ENCODE data around the gene NTMT2.
"Not testable (repeated sequence)": the region's sequence is repeated elsewhere in the genome, so short reads cannot be mapped to it uniquely, and the experiment has no call there.

The NTMT2 gene

GRCh38 chr1:170145770-170146676 is at the start of gene NTMT2:
Gene NTMT2, plus strand, starts transcription at chr1:170145959. Its CDS starts 149 bp downstream, at chr1:170146108.
- Mint-ChIP-seq H3K9me3 (ENCODE audit: low read depth) (peaks cover 3% of the 10 kb centered on the region), H3K36me3 (peaks cover 8% of the 10 kb centered on the region), H3K27me3 (no peaks in the 10 kb centered on the region), H3K4me1 (ENCODE audit: low read depth) (peaks cover 27% of the 10 kb centered on the region), H3K27ac (peak within 1 kb of the TSS; percentile 41), H3K4me3 (no peak within 1 kb of the TSS)

- Mint-ChIP-seq H3K27ac (no peak overlapping the region), H3K36me3 (peaks cover 7% of the 10 kb centered on the region), H3K27me3 (peaks cover 4% of the 10 kb centered on the region), H3K9me3 (ENCODE audit: low read depth) (peaks cover 10% of the 10 kb centered on the region), H3K4me3 (no peak overlapping the region), H3K4me1 (ENCODE audit: low read depth) (no peaks in the 10 kb centered on the region)
Measured at GRCh38 chr1:170095976-170096748, 49.6 kb upstream of the NTMT2 start.

DNA sequence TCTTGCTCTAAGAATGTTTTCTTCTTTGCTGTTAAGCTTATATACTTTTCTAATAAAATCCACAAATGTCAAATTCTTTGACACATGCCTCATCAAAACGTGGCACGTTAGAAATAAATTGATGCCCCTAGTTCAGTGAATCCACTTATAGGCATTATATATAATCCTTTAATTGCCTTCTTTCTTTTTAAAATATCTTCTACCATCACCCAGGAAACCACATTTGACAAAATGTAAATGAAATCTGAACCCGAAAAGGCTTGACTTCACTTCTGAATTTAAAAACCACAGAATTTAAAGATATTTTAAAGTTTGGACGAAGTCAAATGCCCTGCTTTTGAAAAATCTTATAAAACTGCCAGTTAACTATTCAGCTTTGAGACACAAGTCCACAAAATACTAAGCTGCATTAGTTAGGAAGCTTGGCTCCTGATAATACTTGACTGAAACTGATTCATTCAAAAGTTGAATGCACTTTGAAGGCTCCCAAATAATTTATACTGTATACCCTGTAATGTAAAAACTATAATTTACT is 48.9 kb upstream of the NTMT2 start:
- Mint-ChIP-seq H3K4me1 (ENCODE audit: low read depth) (no peaks in the 10 kb centered on the region), H3K4me3 (no peak overlapping the region), H3K9me3 (ENCODE audit: low read depth) (peaks cover 10% of the 10 kb centered on the region), H3K27ac (no peak overlapping the region), H3K36me3 (peaks cover 7% of the 10 kb centered on the region), H3K27me3 (peaks cover 4% of the 10 kb centered on the region)

- no peak overlapping the region for H3K27ac Mint-ChIP-seq
- peaks cover 10% of the 10 kb centered on the region for H3K9me3 Mint-ChIP-seq (ENCODE audit: low read depth)
- no peak overlapping the region for H3K4me3 Mint-ChIP-seq
- peaks cover 7% of the 10 kb centered on the region for H3K36me3 Mint-ChIP-seq
- no peaks in the 10 kb centered on the region for H3K4me1 Mint-ChIP-seq (ENCODE audit: low read depth)
- peaks cover 4% of the 10 kb centered on the region for H3K27me3 Mint-ChIP-seq
Measured at GRCh38 chr1:170097449-170097948, 48.3 kb upstream of the NTMT2 start.

DNA sequence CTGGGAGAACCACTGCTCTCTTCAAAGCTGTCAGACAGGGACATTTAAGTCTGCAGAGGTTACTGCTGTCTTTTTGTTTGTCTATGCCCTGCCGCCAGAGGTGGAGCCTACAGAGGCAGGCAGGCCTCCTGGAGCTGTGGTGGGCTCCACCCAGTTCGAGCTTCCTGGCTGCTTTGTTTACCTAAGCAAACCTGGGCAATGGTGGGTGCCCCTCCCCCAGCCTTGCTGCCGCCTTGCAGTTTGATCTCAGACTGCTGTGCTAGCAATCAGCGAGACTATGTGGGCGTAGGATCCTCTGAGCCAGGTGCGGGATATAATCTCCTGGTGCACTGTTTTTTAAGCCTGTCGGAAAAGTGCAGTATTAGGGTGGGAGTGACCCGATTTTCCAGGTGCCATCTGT is 32.6 kb upstream of the NTMT2 start:
- not testable (repeated sequence) for H3K4me1 Mint-ChIP-seq (ENCODE audit: low read depth); H3K27ac Mint-ChIP-seq; H3K9me3 Mint-ChIP-seq (ENCODE audit: low read depth); H3K36me3 Mint-ChIP-seq; H3K4me3 Mint-ChIP-seq
- peaks cover 11% of the 10 kb centered on the region for H3K27me3 Mint-ChIP-seq

DNA sequence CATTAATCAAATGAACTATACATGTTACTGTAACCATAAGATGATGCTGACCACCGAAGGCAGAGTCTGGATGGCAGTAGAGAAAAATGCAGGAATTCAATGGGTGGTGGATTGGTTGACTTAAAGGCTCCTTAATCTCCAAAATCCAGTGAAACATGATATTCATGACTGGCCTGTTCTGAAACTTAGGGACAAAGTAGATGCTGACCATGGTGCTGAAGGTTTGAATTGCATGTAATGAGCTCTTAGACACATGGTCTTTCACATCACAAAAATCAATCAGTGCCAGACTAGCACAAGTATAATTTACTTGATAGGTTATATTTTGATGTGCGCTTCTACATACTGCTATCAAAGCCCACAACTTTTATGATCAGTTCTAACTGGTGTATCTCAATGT is 30.9 kb upstream of the NTMT2 start:
- Mint-ChIP-seq H3K4me1 (ENCODE audit: low read depth) (no peaks in the 10 kb centered on the region), H3K27ac (no peak overlapping the region), H3K36me3 (peaks cover 3% of the 10 kb centered on the region), H3K4me3 (no peak overlapping the region), H3K27me3 (peaks cover 12% of the 10 kb centered on the region), H3K9me3 (ENCODE audit: low read depth) (peaks cover 4% of the 10 kb centered on the region)

GRCh38 chr1:170122366-170122765 is 23.4 kb upstream of the NTMT2 start:
- Mint-ChIP-seq H3K36me3 (peaks cover 2% of the 10 kb centered on the region), H3K9me3 (ENCODE audit: low read depth) (peaks cover 14% of the 10 kb centered on the region), H3K27me3 (peaks cover 7% of the 10 kb centered on the region), H3K27ac (no peak overlapping the region), H3K4me3 (no peak overlapping the region), H3K4me1 (ENCODE audit: low read depth) (peaks cover 1% of the 10 kb centered on the region)

- H3K27ac Mint-ChIP-seq = no peak overlapping the region
- peaks cover 14% of the 10 kb centered on the region for H3K9me3 Mint-ChIP-seq (ENCODE audit: low read depth)
- peaks cover 2% of the 10 kb centered on the region for H3K4me1 Mint-ChIP-seq (ENCODE audit: low read depth)
- H3K4me3 Mint-ChIP-seq = no peak overlapping the region
- peaks cover 5% of the 10 kb centered on the region for H3K27me3 Mint-ChIP-seq
- peaks cover 2% of the 10 kb centered on the region for H3K36me3 Mint-ChIP-seq
Measured at GRCh38 chr1:170125269-170125668, 20.5 kb upstream of the NTMT2 start.

DNA sequence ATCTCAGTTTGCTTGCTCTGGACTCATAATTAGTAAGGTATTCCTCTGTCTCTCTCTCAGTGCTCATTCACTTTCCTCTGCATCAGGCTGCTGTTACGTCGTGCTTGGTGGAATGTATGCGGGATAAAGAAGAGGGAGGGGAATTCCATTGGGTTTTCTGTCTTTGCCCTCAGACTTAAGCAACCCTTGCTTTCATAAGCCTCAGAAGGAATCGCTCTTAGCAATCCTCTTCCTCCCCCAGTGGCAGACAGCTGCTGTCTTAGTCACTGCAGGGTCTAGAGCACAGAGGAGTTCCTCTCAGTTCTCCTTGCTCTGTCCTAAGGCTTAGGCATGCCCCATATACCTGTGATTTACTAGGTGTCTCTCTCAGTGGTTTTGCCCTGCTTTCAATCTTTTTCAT is 19.1 kb upstream of the NTMT2 start:
- Mint-ChIP-seq H3K27me3 (peaks cover 5% of the 10 kb centered on the region), H3K4me3 (no peak overlapping the region), H3K36me3 (peaks cover 2% of the 10 kb centered on the region), H3K27ac (no peak overlapping the region), H3K4me1 (ENCODE audit: low read depth) (peaks cover 2% of the 10 kb centered on the region), H3K9me3 (ENCODE audit: low read depth) (peaks cover 14% of the 10 kb centered on the region)

DNA sequence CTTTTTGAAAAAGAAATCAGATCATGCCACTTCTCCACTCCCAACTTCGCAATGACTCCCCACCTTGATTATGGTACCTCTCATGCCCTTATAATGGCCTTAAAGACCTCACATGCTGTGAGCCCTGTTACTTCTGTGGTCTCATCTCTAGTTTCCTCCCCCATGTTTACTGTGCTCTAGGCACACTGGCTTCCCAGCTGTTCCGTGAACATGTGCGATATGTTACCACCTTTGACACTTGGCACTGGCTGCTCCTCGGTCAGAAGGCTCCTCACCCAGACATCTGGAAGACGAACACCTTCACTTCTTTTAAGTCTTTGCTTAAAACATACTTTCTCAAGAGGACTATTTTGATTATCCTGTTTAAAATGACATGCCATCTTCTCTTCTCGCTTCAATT is 14.3 kb upstream of the NTMT2 start:
- Mint-ChIP-seq H3K27me3 (no peaks in the 10 kb centered on the region), H3K4me1 (ENCODE audit: low read depth) (peaks cover 2% of the 10 kb centered on the region), H3K4me3 (no peak overlapping the region), H3K27ac (no peak overlapping the region), H3K9me3 (ENCODE audit: low read depth) (no peaks in the 10 kb centered on the region), H3K36me3 (no peaks in the 10 kb centered on the region)

- no peak overlapping the region for H3K4me3 Mint-ChIP-seq
- peaks cover 2% of the 10 kb centered on the region for H3K4me1 Mint-ChIP-seq (ENCODE audit: low read depth)
- no peak overlapping the region for H3K27ac Mint-ChIP-seq
- H3K36me3 Mint-ChIP-seq = peaks cover 1% of the 10 kb centered on the region
- H3K9me3 Mint-ChIP-seq (ENCODE audit: low read depth) = no peaks in the 10 kb centered on the region
- H3K27me3 Mint-ChIP-seq = peaks cover under 1% of the 10 kb centered on the region
Measured at GRCh38 chr1:170131984-170132383, 13.8 kb upstream of the NTMT2 start.

DNA sequence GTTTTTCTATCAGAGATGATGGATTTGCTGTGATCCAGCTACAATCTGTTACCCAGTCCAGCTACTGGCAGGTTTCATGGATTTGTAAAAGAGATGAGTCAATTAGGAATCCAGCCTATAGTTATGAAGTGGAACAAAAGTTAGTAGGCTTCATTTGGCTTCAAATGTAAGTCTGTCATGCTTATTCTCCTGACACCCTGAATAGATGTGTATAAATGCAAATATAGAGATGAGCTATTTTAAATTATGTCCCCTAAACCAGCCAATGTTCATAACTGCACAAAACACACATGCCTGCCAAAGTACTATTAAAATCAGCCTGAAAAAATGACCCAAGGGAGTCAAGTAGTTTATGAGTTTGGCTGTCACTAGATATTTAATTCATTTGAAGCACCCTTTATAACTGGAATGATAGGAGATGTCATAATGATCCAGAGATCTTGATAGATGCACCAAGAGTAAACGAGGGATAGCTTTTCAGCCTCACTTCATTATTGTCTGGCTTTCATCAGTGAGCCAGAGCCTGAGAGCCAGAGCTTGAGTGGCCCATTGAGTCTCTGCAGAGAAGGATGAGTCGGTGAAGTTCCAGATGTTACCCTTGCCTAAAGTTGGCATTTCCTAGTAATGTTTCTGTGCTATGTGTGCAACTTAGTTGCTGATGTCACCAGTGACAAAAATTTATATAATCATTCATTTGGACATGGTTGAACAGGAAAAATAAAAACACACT is 11.8 kb upstream of the NTMT2 start:
- Mint-ChIP-seq H3K9me3 (ENCODE audit: low read depth) (no peaks in the 10 kb centered on the region), H3K27ac (no peak overlapping the region), H3K4me3 (no peak overlapping the region), H3K36me3 (peaks cover 2% of the 10 kb centered on the region), H3K4me1 (ENCODE audit: low read depth) (no peaks in the 10 kb centered on the region), H3K27me3 (peaks cover 2% of the 10 kb centered on the region)

DNA sequence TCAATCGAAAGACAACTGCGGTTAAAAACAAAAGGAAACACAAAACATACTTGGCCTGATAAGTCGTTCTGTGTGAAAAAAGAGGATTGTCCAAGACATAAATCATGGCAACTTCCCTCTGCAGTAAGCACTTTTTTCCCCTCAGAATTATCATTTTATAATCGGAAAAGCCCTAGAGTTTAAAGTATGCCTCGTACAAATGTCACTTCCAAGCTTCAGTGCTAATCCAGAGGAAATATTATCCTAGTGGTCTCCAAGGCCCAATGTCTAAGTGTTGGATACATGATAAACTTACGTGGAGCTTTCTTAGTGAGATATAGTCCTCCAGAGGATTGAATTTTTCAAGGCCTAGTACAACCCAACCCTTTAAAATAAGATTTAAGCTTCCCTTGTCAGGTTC is 11.2 kb upstream of the NTMT2 start:
- H3K27me3 Mint-ChIP-seq = peaks cover 2% of the 10 kb centered on the region
- no peaks in the 10 kb centered on the region for H3K9me3 Mint-ChIP-seq (ENCODE audit: low read depth)
- peaks cover 2% of the 10 kb centered on the region for H3K36me3 Mint-ChIP-seq
- no peaks in the 10 kb centered on the region for H3K4me1 Mint-ChIP-seq (ENCODE audit: low read depth)
- no peak overlapping the region for H3K27ac Mint-ChIP-seq
- H3K4me3 Mint-ChIP-seq = no peak overlapping the region

- H3K36me3 Mint-ChIP-seq = peaks cover 10% of the 10 kb centered on the region
- H3K4me1 Mint-ChIP-seq (ENCODE audit: low read depth) = peaks cover 7% of the 10 kb centered on the region
- H3K9me3 Mint-ChIP-seq (ENCODE audit: low read depth) = peaks cover 3% of the 10 kb centered on the region
- no peak overlapping the region for H3K27ac Mint-ChIP-seq
- H3K27me3 Mint-ChIP-seq = peaks cover 5% of the 10 kb centered on the region
- H3K4me3 Mint-ChIP-seq = no peak overlapping the region
Measured at GRCh38 chr1:170140371-170140770, 5.4 kb upstream of the NTMT2 start.

All from activated naive CD8-positive, alpha-beta T cell (primary cell).